HUES64 (cell line): ENCODE results near the gene STK26.
A peak's percentile ranks its signal among the peaks of the same experiment; 100 is the strongest.
"Not testable (repeated sequence)": the region's sequence is repeated elsewhere in the genome, so short reads cannot be mapped to it uniquely, and the experiment has no call there.

Experiments
- H3K27ac ChIP-seq: 2 replicates; pipeline ENCODE4 v1.7.0; 2013; ENCODE audit warnings: low read depth, low read length, inconsistent platforms
- H3K27me3 ChIP-seq: 2 replicates; pipeline ENCODE4 v1.6.1; 2013; ENCODE audit warnings: mild to moderate bottlenecking, low read length; ENCODE audit not compliant: insufficient read depth
- H3K36me3 ChIP-seq: 2 replicates; pipeline ENCODE4 v1.6.1; 2013; ENCODE audit warnings: mild to moderate bottlenecking, low read length; ENCODE audit not compliant: insufficient read depth
- H3K4me1 ChIP-seq: 2 replicates; pipeline ENCODE4 v1.6.1; 2013; ENCODE audit warnings: mild to moderate bottlenecking, low read length, moderate library complexity; ENCODE audit not compliant: insufficient read depth
- H3K4me3 ChIP-seq: 2 replicates; pipeline ENCODE4 v1.5.1; 2013; ENCODE audit warnings: mild to moderate bottlenecking, low read length, moderate library complexity
- H3K9ac ChIP-seq: 2 replicates; pipeline ENCODE4 v1.6.1; 2013; ENCODE audit warnings: mild to moderate bottlenecking, low read depth, low read length
- H3K9me3 ChIP-seq: 2 replicates; pipeline ENCODE4 v1.6.1; 2013; ENCODE audit warnings: low read depth, low read length; ENCODE audit not compliant: insufficient read depth
- WGBS: fragments of 150-250, 120-280 bp; methylation state at CpG from one replicate; pipeline ENCODE4 v1.1.7; 2013; ENCODE audit warnings: missing lambda C conversion rate; 5-methylcytosine and 5-hydroxymethylcytosine counted together

STK26 gene

GRCh38 chrX:132037479-132037993, 14.4 kb downstream of the STK26 start:
- Histone ChIP-seq H3K36me3 (no peaks in the 10 kb centered on the region), H3K4me3 (no peak overlapping the region), H3K27ac (no peak overlapping the region), H3K27me3 (no peaks in the 10 kb centered on the region), H3K9me3 (no peaks in the 10 kb centered on the region), H3K4me1 (peaks cover 63% of the 10 kb centered on the region), H3K9ac (no peak overlapping the region)
- 75% methylated on average over 3 of the region's 5 CpGs for WGBS

DNA sequence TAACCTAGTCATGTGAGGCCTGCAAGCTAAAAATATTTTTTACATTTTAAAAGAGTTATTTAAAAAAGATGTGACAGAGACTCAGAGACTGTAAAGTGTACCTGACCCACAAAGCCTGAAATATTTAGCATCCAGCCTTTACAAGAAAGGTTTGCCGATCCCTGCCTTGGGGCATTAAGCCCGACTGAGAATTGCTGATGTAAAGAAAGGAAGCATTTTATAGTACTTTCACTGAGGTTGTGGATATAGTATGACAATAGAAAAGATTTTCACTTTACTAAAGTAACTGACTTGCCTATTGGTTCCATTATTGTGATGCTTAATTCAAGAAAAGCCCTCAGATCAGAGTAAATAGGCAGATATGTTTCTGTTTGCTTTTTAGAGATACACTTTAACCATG, 17.0 kb downstream of the STK26 start:
- H3K27ac ChIP-seq = no peak overlapping the region
- H3K4me1 ChIP-seq = peaks cover 78% of the 10 kb centered on the region
- 83% methylated on average over 1 of the region's 2 CpGs for WGBS
- H3K9ac ChIP-seq = no peak overlapping the region
- H3K27me3 ChIP-seq = no peaks in the 10 kb centered on the region
- no peak overlapping the region for H3K4me3 ChIP-seq
- H3K36me3 ChIP-seq = no peaks in the 10 kb centered on the region
- no peaks in the 10 kb centered on the region for H3K9me3 ChIP-seq

GRCh38 chrX:132041015-132041414, 17.9 kb downstream of the STK26 start:
- Histone ChIP-seq H3K9me3 (no peaks in the 10 kb centered on the region), H3K27ac (no peak overlapping the region), H3K27me3 (no peaks in the 10 kb centered on the region), H3K9ac (no peak overlapping the region), H3K4me3 (no peak overlapping the region), H3K4me1 (peaks cover 85% of the 10 kb centered on the region), H3K36me3 (no peaks in the 10 kb centered on the region)
- 59% methylated on average over 4 of the region's 4 CpGs for WGBS

DNA sequence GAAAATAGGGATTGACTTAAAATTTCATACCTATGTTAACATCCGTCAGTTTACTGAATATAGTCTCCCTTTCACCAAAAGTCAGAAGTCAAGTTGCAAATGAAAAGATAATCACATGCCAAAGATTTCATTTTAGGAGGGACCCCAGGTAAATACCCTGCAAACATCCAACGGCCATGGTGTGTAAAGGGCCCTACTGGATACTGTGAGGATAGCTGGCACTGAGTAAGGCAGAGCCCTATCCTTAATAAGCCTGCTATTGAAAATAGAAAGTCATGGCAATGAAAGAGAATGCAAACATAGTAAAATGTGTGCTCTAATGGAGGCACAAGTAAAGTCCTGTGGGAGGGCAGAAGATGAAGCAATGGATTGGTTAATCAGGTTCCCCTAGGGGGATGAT, 20.9 kb downstream of the STK26 start:
- 48% methylated on average over 2 of the region's 2 CpGs for WGBS
- H3K4me1 ChIP-seq = peaks cover 66% of the 10 kb centered on the region
- H3K9ac ChIP-seq = no peak overlapping the region
- H3K4me3 ChIP-seq = no peak overlapping the region
- H3K36me3 ChIP-seq = peaks cover 6% of the 10 kb centered on the region; the same call in 1 of the 2 replicates
- peak overlapping the region; percentile 35; the same call in 1 of the 2 replicates for H3K27ac ChIP-seq
- no peaks in the 10 kb centered on the region for H3K9me3 ChIP-seq
- no peaks in the 10 kb centered on the region for H3K27me3 ChIP-seq

DNA sequence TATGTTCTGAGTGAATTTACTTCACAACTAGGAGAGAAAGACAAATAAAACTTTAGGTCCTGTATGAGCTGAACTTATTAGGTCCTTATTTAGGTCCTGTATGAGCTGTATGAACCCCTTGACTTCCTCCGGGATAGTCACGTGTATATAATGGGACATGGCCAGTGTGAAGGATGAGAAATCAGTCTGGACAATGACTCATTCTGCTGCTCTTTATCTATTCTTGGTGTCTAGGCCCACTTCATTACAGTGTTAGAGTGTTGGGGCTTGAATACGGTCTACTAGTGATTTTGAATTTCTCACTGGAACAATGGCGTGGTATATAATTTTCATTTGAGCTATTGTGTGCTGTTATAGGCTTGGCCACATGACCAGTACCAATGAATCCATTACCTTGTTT, 21.9 kb downstream of the STK26 start:
- no peak overlapping the region for H3K9ac ChIP-seq
- no peaks in the 10 kb centered on the region for H3K27me3 ChIP-seq
- peak overlapping the region; percentile 7; the same call in 1 of the 2 replicates for H3K27ac ChIP-seq
- peaks cover 58% of the 10 kb centered on the region for H3K4me1 ChIP-seq
- H3K9me3 ChIP-seq = no peaks in the 10 kb centered on the region
- H3K36me3 ChIP-seq = peaks cover 6% of the 10 kb centered on the region; the same call in 1 of the 2 replicates
- no peak overlapping the region for H3K4me3 ChIP-seq
- WGBS = 92% methylated on average over 4 of the region's 4 CpGs

- 69% methylated on average over 2 of the region's 2 CpGs for WGBS
- Histone ChIP-seq H3K27me3 (no peaks in the 10 kb centered on the region), H3K36me3 (peaks cover 6% of the 10 kb centered on the region; the same call in 1 of the 2 replicates), H3K4me3 (no peak overlapping the region), H3K9me3 (no peaks in the 10 kb centered on the region), H3K4me1 (peaks cover 53% of the 10 kb centered on the region), H3K9ac (no peak overlapping the region), H3K27ac (peak overlapping the region; percentile 7; the same call in 1 of the 2 replicates)
These were observed 22.4 kb downstream of the STK26 start for GRCh38 chrX:132045456-132045855.

DNA sequence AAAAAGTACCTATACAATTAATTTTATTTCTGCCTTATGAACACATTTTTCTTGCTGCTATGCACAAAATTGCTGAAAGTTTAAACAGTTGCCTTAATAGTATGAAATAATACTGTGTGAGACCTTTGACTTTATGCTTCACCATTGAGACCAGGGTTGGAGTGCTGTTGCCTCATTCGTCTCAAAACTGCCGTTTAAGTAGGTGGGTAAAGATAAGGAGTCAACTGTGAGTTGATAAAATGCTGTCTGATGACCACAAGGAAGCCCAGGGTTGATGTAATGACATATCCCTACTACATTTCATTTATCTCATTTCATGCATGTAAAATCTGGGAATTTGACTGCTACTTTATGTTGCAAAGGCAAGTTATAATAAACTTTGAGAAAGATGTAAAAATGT, 23.4 kb downstream of the STK26 start:
- Histone ChIP-seq H3K9me3 (no peaks in the 10 kb centered on the region), H3K27me3 (no peaks in the 10 kb centered on the region), H3K4me1 (peaks cover 42% of the 10 kb centered on the region), H3K9ac (no peak overlapping the region), H3K36me3 (peaks cover 6% of the 10 kb centered on the region; the same call in 1 of the 2 replicates), H3K4me3 (no peak overlapping the region), H3K27ac (no peak overlapping the region)
- 66% methylated on average over 2 of the region's 2 CpGs for WGBS

DNA sequence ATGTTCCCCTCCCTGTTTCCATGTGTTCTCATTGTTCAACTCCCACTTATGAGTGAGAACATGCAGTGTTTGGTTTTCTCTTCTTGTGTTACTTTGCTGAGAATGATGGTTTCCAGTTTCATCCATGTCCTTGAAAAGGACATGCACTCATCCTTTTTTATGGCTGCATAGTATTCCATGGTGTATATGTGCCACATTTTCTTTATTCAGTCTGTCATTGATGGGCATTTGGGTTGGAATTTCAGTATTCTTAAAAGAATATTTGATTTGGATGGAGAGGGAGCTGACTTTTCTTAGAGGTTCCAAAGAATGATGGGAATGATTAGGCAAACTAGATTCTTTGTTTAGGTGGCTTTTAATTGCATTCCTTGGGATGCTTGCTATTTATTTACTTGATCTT, 28.7 kb downstream of the STK26 start:
- H3K4me3 ChIP-seq, H3K4me1 ChIP-seq, H3K9ac ChIP-seq, H3K27me3 ChIP-seq, H3K27ac ChIP-seq, H3K9me3 ChIP-seq: not testable (repeated sequence)
- peaks cover 16% of the 10 kb centered on the region for H3K36me3 ChIP-seq

- Histone ChIP-seq H3K36me3 (peaks cover 29% of the 10 kb centered on the region), H3K9ac (no peak overlapping the region), H3K4me1 (no peaks in the 10 kb centered on the region), H3K27ac (no peak overlapping the region), H3K4me3 (no peak overlapping the region), H3K9me3 (no peaks in the 10 kb centered on the region), H3K27me3 (no peaks in the 10 kb centered on the region)
- 100% methylated on average over 1 of the region's 4 CpGs for WGBS
These were observed 34.9 kb downstream of the STK26 start for GRCh38 chrX:132058050-132058449.

- H3K4me1 ChIP-seq = no peaks in the 10 kb centered on the region
- no peaks in the 10 kb centered on the region for H3K9me3 ChIP-seq
- H3K9ac ChIP-seq = no peak overlapping the region
- no peaks in the 10 kb centered on the region for H3K27me3 ChIP-seq
- H3K27ac ChIP-seq = no peak overlapping the region
- no CpG with 5 or more reads among the region's 2 CpGs for WGBS
- no peak overlapping the region for H3K4me3 ChIP-seq
- H3K36me3 ChIP-seq = peaks cover 38% of the 10 kb centered on the region
These were observed 35.9 kb downstream of the STK26 start for GRCh38 chrX:132058975-132059374.

DNA sequence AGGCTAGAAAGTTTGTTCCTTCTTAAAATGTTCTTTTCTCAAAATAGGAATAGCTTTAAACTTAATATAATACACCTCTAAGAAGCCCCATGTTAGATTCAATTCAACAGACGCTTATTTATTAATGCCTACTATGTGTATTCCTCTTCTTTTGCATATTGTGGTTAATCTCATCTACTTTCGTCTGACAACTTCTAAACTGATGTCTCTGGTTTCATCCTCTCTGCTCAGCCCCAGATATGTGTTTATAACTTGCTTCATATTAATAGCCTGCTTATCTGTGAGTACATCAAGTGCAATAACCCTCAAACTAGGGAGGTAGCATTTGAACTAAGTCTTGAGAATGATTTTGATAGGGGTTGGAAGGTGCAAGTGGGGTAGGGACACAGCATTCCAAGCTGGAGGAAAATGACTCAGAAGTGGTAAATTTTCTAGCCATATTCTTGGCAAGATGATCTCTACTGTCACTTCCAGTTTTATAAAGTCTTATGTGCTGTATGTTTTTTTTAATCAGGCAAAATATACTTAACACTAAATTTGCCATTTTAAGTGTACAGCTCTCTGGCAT, 37.0 kb downstream of the STK26 start:
- no peak overlapping the region for H3K4me3 ChIP-seq
- H3K27me3 ChIP-seq = no peaks in the 10 kb centered on the region
- 80% methylated on average over 2 of the region's 2 CpGs for WGBS
- H3K9ac ChIP-seq = no peak overlapping the region
- peaks cover 37% of the 10 kb centered on the region for H3K36me3 ChIP-seq
- H3K27ac ChIP-seq = no peak overlapping the region
- no peaks in the 10 kb centered on the region for H3K4me1 ChIP-seq
- no peaks in the 10 kb centered on the region for H3K9me3 ChIP-seq

DNA sequence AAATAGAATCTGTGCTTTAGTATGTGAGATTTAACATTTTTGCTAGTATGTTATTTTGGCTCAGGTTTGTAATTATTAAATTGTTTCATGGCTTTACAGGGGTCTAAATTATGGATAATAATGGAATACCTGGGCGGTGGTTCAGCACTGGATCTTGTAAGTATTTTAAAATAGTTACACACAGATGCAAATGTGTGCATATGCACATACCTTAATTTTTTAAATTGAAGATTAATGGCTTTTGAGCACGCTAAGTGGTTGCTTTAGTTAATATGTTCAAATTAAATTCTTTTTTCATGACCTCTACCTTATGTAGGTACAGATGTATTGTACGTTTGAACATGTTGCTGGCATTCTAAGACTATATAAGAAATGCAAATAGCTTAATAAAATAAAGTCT, 40.2 kb downstream of the STK26 start:
- no peak overlapping the region for H3K27ac ChIP-seq
- H3K9ac ChIP-seq = no peak overlapping the region
- H3K4me3 ChIP-seq = no peak overlapping the region
- WGBS = 88% methylated on average over 1 of the region's 3 CpGs
- H3K4me1 ChIP-seq = no peaks in the 10 kb centered on the region
- no peaks in the 10 kb centered on the region for H3K9me3 ChIP-seq
- no peaks in the 10 kb centered on the region for H3K27me3 ChIP-seq
- H3K36me3 ChIP-seq = peaks cover 47% of the 10 kb centered on the region
